SJSA1 (cell line): Measurements from ENCODE around the gene SBK2. TPM values are rescaled to one million over a fixed set of nuclear protein-coding genes. Genes with fewer than 3 reads are reported as not detected.

Experiments
- DNase-seq, 2 experiments: peaks; one replicate each; pipeline ENCODE4 v3.0.0-alpha.2; 2015 to 2020; ENCODE audit warnings: low spot score in 2 of 2, low read depth in 1 of 2
- H3K27ac ChIP-seq: fragments of 250-450 bp; sonication (Bioruptor Pico); 2 replicates; pipeline ENCODE4 v1.5.1; 2020; ENCODE audit warnings: mild to moderate bottlenecking, moderate library complexity
- H3K27me3 ChIP-seq: fragments of 250-450 bp; sonication (Bioruptor Pico); replicated peaks from 2 replicates; pipeline ENCODE4 v1.5.1; 2020; ENCODE audit warnings: mild to moderate bottlenecking, moderate library complexity
- H3K36me3 ChIP-seq: fragments of 250-450 bp; sonication (Bioruptor Pico); 2 replicates; pipeline ENCODE4 v1.5.1; 2020; ENCODE audit warnings: mild to moderate bottlenecking
- H3K4me1 ChIP-seq: fragments of 250-450 bp; sonication (Bioruptor Pico); replicated peaks from 2 replicates; pipeline ENCODE4 v1.6.1; 2021; ENCODE audit warnings: mild to moderate bottlenecking
- H3K4me3 ChIP-seq: fragments of 250-450 bp; sonication (Bioruptor Pico); 2 replicates; pipeline ENCODE4 v1.5.1; 2020; ENCODE audit warnings: mild to moderate bottlenecking
- H3K9me3 ChIP-seq: fragments of 250-450 bp; sonication (Bioruptor Pico); replicated peaks from 2 replicates; pipeline ENCODE4 v1.5.1; 2020; ENCODE audit warnings: mild to moderate bottlenecking
- total RNA-seq: library from RNA; depleted of rRNA; stranded (reverse); fragments of >200 nt; shearing (Covaris generic); gene quantifications from 2 replicates; pipeline ENCODE4 v1.2.3, GENCODE V29; 2014

The SBK2 gene
- total RNA-seq, 1 experiment from 2014 or later, result not detected

- Histone ChIP-seq H3K4me1 (peaks cover 35% of the 10 kb centered on the region), H3K4me3 (no peak overlapping the region), H3K27me3 (no peaks in the 10 kb centered on the region)
Measured at GRCh38 chr19:55486971-55487923, 49.7 kb downstream of the SBK2 start.

GRCh38 chr19:55486043-55486970 lies 50.6 kb downstream of the SBK2 start:
- no peaks in the 10 kb centered on the region for H3K27me3 ChIP-seq
- H3K4me1 ChIP-seq, result peaks cover 35% of the 10 kb centered on the region
- no peak for DNase-seq
- H3K9me3 ChIP-seq, result no peaks in the 10 kb centered on the region; the same call in 1 of the 2 replicates
- H3K4me3 ChIP-seq, result peak overlapping the region; percentile 55; the same call in 1 of the 2 replicates
- H3K27ac ChIP-seq, result no peak overlapping the region
- peaks cover 27% of the 10 kb centered on the region for H3K36me3 ChIP-seq

More at GRCh38 chr19:55486971-55487923, 49.7 kb downstream of the SBK2 start:
- Histone ChIP-seq H3K9me3 (no peaks in the 10 kb centered on the region; the same call in 1 of the 2 replicates), H3K36me3 (peaks cover 25% of the 10 kb centered on the region), H3K27ac (no peak overlapping the region)
- peak; percentile 42 to 71 for DNase-seq

GRCh38 chr19:55485439-55486011 lies 51.4 kb downstream of the SBK2 start:
- Histone ChIP-seq H3K9me3 (no peaks in the 10 kb centered on the region; the same call in 1 of the 2 replicates), H3K36me3 (peaks cover 28% of the 10 kb centered on the region), H3K27ac (peak overlapping the region; percentile 46), H3K4me3 (peak overlapping the region; percentile 55), H3K4me1 (peaks cover 35% of the 10 kb centered on the region), H3K27me3 (no peaks in the 10 kb centered on the region)
- DNase-seq, result no peak

- peak within 1 kb of the TSS; percentile 46 for H3K27ac ChIP-seq
- H3K27me3 ChIP-seq, result no peaks in the 10 kb centered on the region
- H3K4me1 ChIP-seq, result peaks cover 35% of the 10 kb centered on the region
- H3K9me3 ChIP-seq, result no peaks in the 10 kb centered on the region; the same call in 1 of the 2 replicates
- H3K4me3 ChIP-seq, result peak within 1 kb of the TSS; percentile 55
- peak; percentile 67 for DNase-seq
- H3K36me3 ChIP-seq, result peaks cover 28% of the 10 kb centered on the region
Measured at GRCh38 chr19:55484593-55485438, 52.1 kb downstream of the SBK2 start, which contains the start of gene NAT14. NAT14 (plus strand) TSS chr19:55485188; CDS start chr19:55485709, 521 bp downstream.

GRCh38 chr19:55483706-55484592 lies 53.0 kb downstream of the SBK2 start:
- H3K9me3 ChIP-seq, result no peaks in the 10 kb centered on the region; the same call in 1 of the 2 replicates
- no peak for DNase-seq
- peaks cover 28% of the 10 kb centered on the region for H3K36me3 ChIP-seq
- H3K27me3 ChIP-seq, result no peaks in the 10 kb centered on the region
- H3K4me1 ChIP-seq, result peaks cover 35% of the 10 kb centered on the region
- no peak overlapping the region for H3K4me3 ChIP-seq
- H3K27ac ChIP-seq, result no peak overlapping the region

GRCh38 chr19:55482967-55483705 lies 53.8 kb downstream of the SBK2 start:
- peaks cover 35% of the 10 kb centered on the region for H3K4me1 ChIP-seq
- H3K4me3 ChIP-seq, result no peak overlapping the region
- no peaks in the 10 kb centered on the region; the same call in 1 of the 2 replicates for H3K9me3 ChIP-seq
- H3K27ac ChIP-seq, result no peak overlapping the region
- DNase-seq, result no peak
- no peaks in the 10 kb centered on the region for H3K27me3 ChIP-seq
- H3K36me3 ChIP-seq, result peaks cover 28% of the 10 kb centered on the region

- Histone ChIP-seq H3K36me3 (peaks cover 28% of the 10 kb centered on the region), H3K27me3 (no peaks in the 10 kb centered on the region), H3K4me1 (peaks cover 35% of the 10 kb centered on the region), H3K27ac (no peak overlapping the region), H3K4me3 (no peak overlapping the region), H3K9me3 (no peaks in the 10 kb centered on the region; the same call in 1 of the 2 replicates)
- no peak for DNase-seq
Measured at GRCh38 chr19:55482156-55482961, 54.6 kb downstream of the SBK2 start.

- Histone ChIP-seq H3K36me3 (peaks cover 28% of the 10 kb centered on the region), H3K27me3 (no peaks in the 10 kb centered on the region), H3K4me1 (peaks cover 31% of the 10 kb centered on the region), H3K9me3 (no peaks in the 10 kb centered on the region; the same call in 1 of the 2 replicates), H3K4me3 (no peak overlapping the region), H3K27ac (no peak overlapping the region)
- no peak for DNase-seq
Measured at GRCh38 chr19:55481794-55482155, 55.2 kb downstream of the SBK2 start.

GRCh38 chr19:55481148-55481793 lies 55.7 kb downstream of the SBK2 start:
- no peaks in the 10 kb centered on the region; the same call in 1 of the 2 replicates for H3K9me3 ChIP-seq
- H3K4me3 ChIP-seq, result no peak overlapping the region
- no peak overlapping the region for H3K27ac ChIP-seq

GRCh38 chr19:55479451-55480230 lies 57.3 kb downstream of the SBK2 start:
- Histone ChIP-seq H3K27ac (no peak overlapping the region), H3K9me3 (no peaks in the 10 kb centered on the region), H3K4me1 (peaks cover 29% of the 10 kb centered on the region), H3K4me3 (no peak overlapping the region), H3K36me3 (peaks cover 20% of the 10 kb centered on the region), H3K27me3 (no peaks in the 10 kb centered on the region)
- DNase-seq, result no peak

More at GRCh38 chr19:55481148-55481793, 55.7 kb downstream of the SBK2 start:
- H3K4me1 ChIP-seq, result peaks cover 26% of the 10 kb centered on the region
- H3K36me3 ChIP-seq, result peaks cover 28% of the 10 kb centered on the region
- H3K27me3 ChIP-seq, result no peaks in the 10 kb centered on the region
- DNase-seq, result no peak
